Mesenchymal stem cell (in vitro differentiated cells and primary cell): Measurements from ENCODE around the gene MYOG.

Experiments used
- DNase-seq: peaks from one replicate; pipeline ENCODE4 v3.0.0-alpha.2; 2013
- H2AFZ ChIP-seq: one replicate; pipeline ENCODE4 v1.6.1; 2013; ENCODE audit warnings: low read depth, mild to moderate bottlenecking, control low read depth, inconsistent platforms, low read length, moderate library complexity
- H2AK5ac ChIP-seq: 2 replicates; pipeline ENCODE4 v1.6.1; 2013; ENCODE audit warnings: low read length, moderate library complexity, mild to moderate bottlenecking, inconsistent platforms; ENCODE audit not compliant: severe bottlenecking
- H2BK120ac ChIP-seq: one replicate; pipeline ENCODE4 v1.6.1; 2013; ENCODE audit warnings: low read depth, mild to moderate bottlenecking, inconsistent platforms, low read length, moderate library complexity
- H2BK12ac ChIP-seq, 2 experiments: one replicate each; pipeline ENCODE4 v1.6.1; 2013; ENCODE audit warnings: inconsistent platforms in 2 of 2, low read length in 2 of 2, mild to moderate bottlenecking in 2 of 2, moderate library complexity in 2 of 2, control low read depth in 1 of 2
- H2BK15ac ChIP-seq: one replicate; pipeline ENCODE4 v1.6.1; 2013; ENCODE audit warnings: mild to moderate bottlenecking, low read depth, inconsistent platforms; ENCODE audit not compliant: poor library complexity, severe bottlenecking
- H2BK5ac ChIP-seq: 2 replicates; pipeline ENCODE4 v1.6.1; 2013; ENCODE audit warnings: low read depth, mild to moderate bottlenecking, low read length, control low read depth, inconsistent platforms; ENCODE audit not compliant: poor library complexity, severe bottlenecking
- H3K14ac ChIP-seq, 2 experiments: one replicate each; pipeline ENCODE4 v1.6.1; 2013; ENCODE audit warnings: inconsistent platforms in 2 of 2, low read length in 2 of 2, control low read depth in 1 of 2, mild to moderate bottlenecking in 1 of 2, moderate library complexity in 1 of 2
- H3K18ac ChIP-seq, 2 experiments: one replicate each; pipeline ENCODE4 v1.6.1; 2013; ENCODE audit warnings: inconsistent platforms in 2 of 2, low read length in 2 of 2, control low read depth in 1 of 2, low read depth in 1 of 2, mild to moderate bottlenecking in 1 of 2
- H3K23ac ChIP-seq, 2 experiments: one replicate each; pipeline ENCODE4 v1.6.1; 2013; ENCODE audit warnings: inconsistent platforms in 2 of 2, low read length in 2 of 2, mild to moderate bottlenecking in 2 of 2, moderate library complexity in 2 of 2, control low read depth in 1 of 2
- H3K27ac ChIP-seq: 2 replicates; pipeline ENCODE4 v1.5.1; 2013; ENCODE audit warnings: mild to moderate bottlenecking, moderate library complexity, low read length, control low read depth, inconsistent platforms; ENCODE audit not compliant: poor library complexity, severe bottlenecking
- H3K27me3 ChIP-seq, 2 experiments: 2 replicates each; pipeline versions ENCODE4 v1.6.1 to v1.7.0; 2013; ENCODE audit warnings: low read length in 2 of 2, mild to moderate bottlenecking in 2 of 2, moderate library complexity in 2 of 2, control low read depth in 1 of 2, inconsistent platforms in 1 of 2; ENCODE audit not compliant: control insufficient read depth in 1 of 2, insufficient read depth in 1 of 2
- H3K36me3 ChIP-seq, 2 experiments: 2 replicates each; pipeline versions ENCODE4 v1.6.1 to v1.7.0; 2013; ENCODE audit warnings: low read length in 2 of 2, control low read depth in 1 of 2, inconsistent platforms in 1 of 2, low read depth in 1 of 2, mild to moderate bottlenecking in 1 of 2; ENCODE audit not compliant: insufficient read depth in 2 of 2, control insufficient read depth in 1 of 2
- H3K4ac ChIP-seq, 2 experiments: one replicate each; pipeline ENCODE4 v1.6.1; 2013; ENCODE audit warnings: inconsistent platforms in 2 of 2, low read length in 2 of 2, mild to moderate bottlenecking in 2 of 2, moderate library complexity in 2 of 2, control low read depth in 1 of 2, low read depth in 1 of 2
- H3K4me1 ChIP-seq: 2 replicates; pipeline ENCODE4 v1.6.1; 2013; ENCODE audit warnings: low read depth, low read length, control low read depth; ENCODE audit not compliant: control insufficient read depth, insufficient read depth
- H3K4me2 ChIP-seq: 2 replicates; pipeline ENCODE4 v1.6.1; 2013; ENCODE audit warnings: low read length, mild to moderate bottlenecking, inconsistent platforms; ENCODE audit not compliant: poor library complexity, severe bottlenecking
- H3K4me3 ChIP-seq, 2 experiments: 2 replicates each; pipeline versions ENCODE4 v1.5.1 to v1.7.0; 2013; ENCODE audit warnings: low read length in 2 of 2, mild to moderate bottlenecking in 2 of 2, control low read depth in 1 of 2, low read depth in 1 of 2; ENCODE audit not compliant: insufficient read depth in 1 of 2
- H3K79me1 ChIP-seq: replicated peaks from 2 replicates; pipeline ENCODE4 v1.6.1; 2013; ENCODE audit warnings: mild to moderate bottlenecking, control low read depth, low read length, inconsistent platforms; ENCODE audit not compliant: poor library complexity, severe bottlenecking
- H3K9ac ChIP-seq: 2 replicates; pipeline ENCODE4 v1.7.0; 2013; ENCODE audit warnings: mild to moderate bottlenecking, low read length, moderate library complexity
- H3K9me3 ChIP-seq: 2 replicates; pipeline ENCODE4 v1.7.0; 2013; ENCODE audit warnings: mild to moderate bottlenecking, low read length; ENCODE audit not compliant: control insufficient read depth
- H4K8ac ChIP-seq: one replicate; pipeline ENCODE4 v1.6.1; 2013; ENCODE audit warnings: inconsistent platforms, mild to moderate bottlenecking, low read length, moderate library complexity
- H4K91ac ChIP-seq: one replicate; pipeline ENCODE4 v1.6.1; 2013; ENCODE audit warnings: mild to moderate bottlenecking, low read length, inconsistent platforms
- WGBS: methylation state at CpG from one replicate; pipeline ENCODE4 v1.1.7; 2013; ENCODE audit warnings: mixed read lengths; 5-methylcytosine and 5-hydroxymethylcytosine counted together

MYOG gene

GRCh38 chr1:203088441-203088840 is 2.6 kb upstream of the MYOG start:
- Histone ChIP-seq H2BK5ac (no peak overlapping the region), H3K27ac (no peak overlapping the region), H3K4ac (no peak overlapping the region), H3K27me3 (peaks cover 68 to 74% of the 10 kb centered on the region in 2 experiments), H3K79me1 (no peaks in the 10 kb centered on the region), H2BK120ac (no peak overlapping the region), H4K8ac (no peak overlapping the region), H3K18ac (no peak overlapping the region), H3K4me1 (no peaks in the 10 kb centered on the region), H3K23ac (no peak overlapping the region), H4K91ac (no peak overlapping the region), H3K36me3 (no peaks in the 10 kb centered on the region), H2AFZ (no peak overlapping the region), H2BK15ac (no peak overlapping the region), H3K9me3 (no peaks in the 10 kb centered on the region), H2AK5ac (no peak overlapping the region), H3K14ac (no peak overlapping the region), H3K4me2 (no peak overlapping the region), H3K4me3 (no peak overlapping the region), H2BK12ac (no peak overlapping the region), H3K9ac (no peak overlapping the region)
- WGBS: 75% methylated on average over 3 of the region's 3 CpGs
- no peak for DNase-seq

- Histone ChIP-seq H3K27me3 (peaks cover 67 to 81% of the 10 kb centered on the region in 2 experiments), H2BK12ac (no peak overlapping the region), H4K91ac (no peak overlapping the region), H3K9me3 (no peaks in the 10 kb centered on the region), H2AK5ac (no peak overlapping the region), H3K27ac (no peak overlapping the region), H3K4ac (no peak overlapping the region), H2BK5ac (no peak overlapping the region), H3K79me1 (no peaks in the 10 kb centered on the region), H3K4me1 (no peaks in the 10 kb centered on the region), H3K36me3 (no peaks in the 10 kb centered on the region), H3K9ac (no peak overlapping the region), H3K14ac (no peak overlapping the region), H2BK120ac (no peak overlapping the region), H2BK15ac (no peak overlapping the region), H3K23ac (no peak overlapping the region), H3K4me3 (no peak overlapping the region), H3K4me2 (no peak overlapping the region), H3K18ac (no peak overlapping the region), H2AFZ (no peak overlapping the region), H4K8ac (no peak overlapping the region)
- DNase-seq: no peak
- 84% methylated on average over 11 of the region's 11 CpGs for WGBS
These were observed 1.4 kb upstream of the MYOG start for GRCh38 chr1:203086992-203087763.

- Histone ChIP-seq H3K27ac (no peak overlapping the region), H3K4ac (no peak overlapping the region), H3K18ac (no peak overlapping the region), H3K27me3 (peaks cover 68 to 79% of the 10 kb centered on the region in 2 experiments), H3K4me3 (no peak overlapping the region), H4K8ac (no peak overlapping the region), H3K9ac (no peak overlapping the region), H2BK15ac (no peak overlapping the region), H3K23ac (no peak overlapping the region), H3K4me2 (no peak overlapping the region), H4K91ac (no peak overlapping the region), H2AFZ (no peak overlapping the region), H3K36me3 (peaks cover 0 to 5% of the 10 kb centered on the region in 2 experiments), H3K14ac (no peak overlapping the region), H2BK5ac (no peak overlapping the region), H3K79me1 (no peaks in the 10 kb centered on the region), H2AK5ac (no peak overlapping the region), H3K9me3 (no peaks in the 10 kb centered on the region), H3K4me1 (no peaks in the 10 kb centered on the region), H2BK120ac (no peak overlapping the region), H2BK12ac (no peak overlapping the region)
- WGBS: 86% methylated on average over 12 of the region's 14 CpGs
- DNase-seq: no peak
These were observed 954 bp downstream of the MYOG start for GRCh38 chr1:203084588-203085527.

GRCh38 chr1:203083463-203083921 is 2.3 kb downstream of the MYOG start:
- H2BK15ac ChIP-seq: no peak overlapping the region
- 87% methylated on average over 11 of the region's 11 CpGs for WGBS
- H3K23ac ChIP-seq: no peak overlapping the region
- H3K4ac ChIP-seq: no peak overlapping the region
- H2BK5ac ChIP-seq: no peak overlapping the region
- no peak overlapping the region for H2AFZ ChIP-seq
- no peak overlapping the region for H3K4me2 ChIP-seq
- H3K27me3 ChIP-seq: peaks cover 65 to 73% of the 10 kb centered on the region in 2 experiments
- H3K27ac ChIP-seq: no peak overlapping the region
- no peak overlapping the region for H2AK5ac ChIP-seq
- no peak overlapping the region for H3K18ac ChIP-seq
- no peak overlapping the region for H4K8ac ChIP-seq
- H3K79me1 ChIP-seq: no peaks in the 10 kb centered on the region
- no peaks in the 10 kb centered on the region for H3K9me3 ChIP-seq
- no peaks in the 10 kb centered on the region for H3K4me1 ChIP-seq
- H3K9ac ChIP-seq: no peak overlapping the region
- H4K91ac ChIP-seq: no peak overlapping the region
- no peak overlapping the region for H3K4me3 ChIP-seq
- no peak for DNase-seq
- no peak overlapping the region for H3K14ac ChIP-seq
- no peak overlapping the region for H2BK120ac ChIP-seq
- peaks cover 0 to 14% of the 10 kb centered on the region in 2 experiments for H3K36me3 ChIP-seq
- H2BK12ac ChIP-seq: no peak overlapping the region
